ENCODE data around the gene FUT8.
"Not testable (repeated sequence)": the region's sequence is repeated elsewhere in the genome, so short reads cannot be mapped to it uniquely, and the experiment has no call there.

FUT8 gene

DNA sequence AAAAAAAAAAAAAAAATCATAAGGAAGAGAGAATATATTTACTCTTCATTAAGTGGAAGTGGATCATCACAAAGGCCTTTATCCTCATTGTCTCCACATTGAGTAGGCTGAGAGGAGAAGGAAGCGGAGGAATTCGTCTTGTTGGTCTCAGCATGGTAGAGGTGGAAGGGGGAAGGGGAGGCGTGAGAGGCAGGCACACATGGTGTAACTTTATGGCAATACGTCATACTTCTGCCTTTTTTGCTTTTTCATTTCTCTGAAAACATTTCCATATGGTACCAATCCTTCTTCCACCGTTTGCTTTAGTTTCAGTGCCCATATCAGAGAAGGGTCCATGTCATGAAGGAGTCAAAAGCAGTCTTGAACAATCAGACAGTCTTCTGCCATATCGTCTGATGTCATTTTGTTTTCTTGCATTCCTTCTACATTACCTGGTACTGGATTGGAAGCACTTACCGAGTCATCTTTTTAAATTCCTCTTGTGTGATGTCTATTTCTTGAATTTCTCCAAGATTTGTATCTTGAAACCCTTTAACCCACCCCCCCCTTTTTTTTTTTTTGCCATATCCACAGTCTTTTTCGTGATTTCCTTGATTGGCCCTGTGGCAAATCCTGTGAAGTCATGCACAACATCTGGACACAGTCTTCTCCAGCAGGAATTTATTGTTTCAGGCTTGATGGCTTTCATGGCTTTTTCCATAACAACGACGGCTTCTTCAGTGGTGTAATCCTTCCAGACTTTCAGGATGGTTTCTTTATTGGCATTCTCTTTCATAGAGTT, 8.9 kb downstream of the FUT8 start:
- no peak for DNase-seq
- no peaks in the 10 kb centered on the region for H3K27me3 ChIP-seq
- H3K9me3 ChIP-seq, result no peaks in the 10 kb centered on the region
- TF ChIP-seq, protein P1, sequence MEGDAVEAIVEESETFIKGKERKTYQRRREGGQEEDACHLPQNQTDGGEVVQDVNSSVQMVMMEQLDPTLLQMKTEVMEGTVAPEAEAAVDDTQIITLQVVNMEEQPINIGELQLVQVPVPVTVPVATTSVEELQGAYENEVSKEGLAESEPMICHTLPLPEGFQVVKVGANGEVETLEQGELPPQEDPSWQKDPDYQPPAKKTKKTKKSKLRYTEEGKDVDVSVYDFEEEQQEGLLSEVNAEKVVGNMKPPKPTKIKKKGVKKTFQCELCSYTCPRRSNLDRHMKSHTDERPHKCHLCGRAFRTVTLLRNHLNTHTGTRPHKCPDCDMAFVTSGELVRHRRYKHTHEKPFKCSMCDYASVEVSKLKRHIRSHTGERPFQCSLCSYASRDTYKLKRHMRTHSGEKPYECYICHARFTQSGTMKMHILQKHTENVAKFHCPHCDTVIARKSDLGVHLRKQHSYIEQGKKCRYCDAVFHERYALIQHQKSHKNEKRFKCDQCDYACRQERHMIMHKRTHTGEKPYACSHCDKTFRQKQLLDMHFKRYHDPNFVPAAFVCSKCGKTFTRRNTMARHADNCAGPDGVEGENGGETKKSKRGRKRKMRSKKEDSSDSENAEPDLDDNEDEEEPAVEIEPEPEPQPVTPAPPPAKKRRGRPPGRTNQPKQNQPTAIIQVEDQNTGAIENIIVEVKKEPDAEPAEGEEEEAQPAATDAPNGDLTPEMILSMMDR (IDR thresholded peaks at IDR 0.05; ENCODE audit: low read depth, low read length), result no peak
- H3K4me1 ChIP-seq, result no peaks in the 10 kb centered on the region
- no peaks in the 10 kb centered on the region for H3K36me3 ChIP-seq
- no peak overlapping the region for H3K4me3 ChIP-seq (ENCODE audit: low read depth, low read length)

DNA sequence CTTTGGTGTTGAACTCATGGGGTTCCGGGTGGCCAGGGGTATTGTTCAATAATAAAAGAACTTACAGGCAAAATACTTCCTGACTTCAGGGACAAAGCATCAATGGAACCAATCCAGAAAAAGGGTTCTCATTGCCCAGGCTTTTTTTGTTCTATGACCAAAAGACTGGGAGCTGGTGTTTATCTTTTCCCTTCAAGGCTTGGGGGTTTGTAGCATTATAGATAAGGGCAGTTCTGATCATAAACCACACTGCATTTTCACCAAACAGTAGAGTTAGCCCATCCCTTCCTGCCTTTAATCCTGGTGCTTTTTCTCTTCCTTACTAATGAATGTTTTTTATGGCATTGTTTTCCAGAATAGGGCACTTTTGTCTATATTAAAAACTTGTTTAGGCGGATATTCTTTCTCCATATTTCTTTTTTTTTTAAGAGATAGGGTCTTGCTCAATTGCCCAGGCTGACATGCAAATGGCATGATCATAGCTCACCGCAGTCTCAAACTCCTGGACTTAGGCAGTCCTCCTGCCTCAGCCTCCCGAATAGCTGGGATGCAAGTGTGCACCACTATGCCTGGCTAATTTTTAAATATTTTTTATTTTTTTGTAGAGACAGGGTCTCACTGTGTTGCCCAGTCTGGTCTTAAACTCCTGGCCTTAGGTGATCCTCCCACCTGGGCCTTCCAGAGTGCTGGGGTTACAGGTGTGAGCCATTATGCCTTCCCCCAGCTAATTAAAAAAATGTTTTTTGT, 9.7 kb downstream of the FUT8 start:
- TF ChIP-seq, protein P1 (IDR thresholded peaks at IDR 0.05; ENCODE audit: low read depth, low read length), result no peak
- H3K27me3 ChIP-seq, result no peaks in the 10 kb centered on the region
- DNase-seq, result no peak
- no peaks in the 10 kb centered on the region for H3K36me3 ChIP-seq
- H3K4me3 ChIP-seq (ENCODE audit: low read depth, low read length), result no peak overlapping the region
- H3K4me1 ChIP-seq, result no peaks in the 10 kb centered on the region
- no peaks in the 10 kb centered on the region for H3K9me3 ChIP-seq

DNA sequence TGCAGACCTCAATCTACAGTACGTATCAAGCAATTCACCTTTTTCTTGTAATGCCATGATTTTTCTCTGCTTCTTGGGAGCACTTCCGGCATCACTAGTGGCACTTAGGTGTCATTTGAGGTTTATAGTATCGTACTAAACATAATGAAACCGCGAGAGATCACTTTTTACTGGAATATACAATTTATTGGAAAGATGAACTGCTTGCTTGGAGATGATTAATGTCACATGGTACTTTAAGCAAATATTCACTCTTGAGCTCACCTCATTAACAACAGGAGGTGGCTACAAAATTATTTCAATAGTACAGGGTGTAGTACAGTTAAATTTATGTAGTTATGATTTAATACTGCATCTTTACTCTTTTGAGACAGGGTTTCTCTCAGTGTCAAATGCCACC, 11.5 kb downstream of the FUT8 start:
- TF ChIP-seq, protein P1 (IDR thresholded peaks at IDR 0.05; ENCODE audit: low read depth, low read length), result no peak
- no peak for DNase-seq
- Histone ChIP-seq H3K9me3 (no peaks in the 10 kb centered on the region), H3K27me3 (no peaks in the 10 kb centered on the region), H3K4me1 (no peaks in the 10 kb centered on the region), H3K36me3 (no peaks in the 10 kb centered on the region), H3K4me3 (ENCODE audit: low read depth, low read length) (no peak overlapping the region)

DNA sequence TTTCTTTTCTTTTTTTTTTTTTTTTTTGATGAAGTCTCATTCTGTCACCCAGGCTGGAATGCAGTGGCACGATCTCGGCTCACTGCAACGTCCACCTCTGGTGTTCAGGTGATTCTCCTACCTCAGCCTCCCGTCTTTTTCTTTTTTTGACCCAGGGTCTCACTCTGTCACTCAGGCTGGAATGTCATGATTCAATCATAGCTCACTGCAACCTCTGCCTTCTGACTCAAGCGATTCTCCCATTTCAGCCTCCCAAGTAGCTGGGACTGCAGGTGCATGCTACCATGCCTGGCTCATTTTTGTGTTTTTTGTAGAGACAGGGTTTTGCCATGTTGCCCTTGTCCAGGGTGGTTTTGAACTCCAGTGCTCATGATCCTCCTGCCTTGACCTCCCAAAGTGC, 12.0 kb downstream of the FUT8 start:
- no peaks in the 10 kb centered on the region for H3K27me3 ChIP-seq
- H3K4me3 ChIP-seq (ENCODE audit: low read depth, low read length), result no peak overlapping the region
- no peak for DNase-seq
- no peaks in the 10 kb centered on the region for H3K4me1 ChIP-seq
- no peaks in the 10 kb centered on the region for H3K9me3 ChIP-seq
- H3K36me3 ChIP-seq, result no peaks in the 10 kb centered on the region
- TF ChIP-seq, protein P1 (IDR thresholded peaks at IDR 0.05; ENCODE audit: low read depth, low read length), result no peak

DNA sequence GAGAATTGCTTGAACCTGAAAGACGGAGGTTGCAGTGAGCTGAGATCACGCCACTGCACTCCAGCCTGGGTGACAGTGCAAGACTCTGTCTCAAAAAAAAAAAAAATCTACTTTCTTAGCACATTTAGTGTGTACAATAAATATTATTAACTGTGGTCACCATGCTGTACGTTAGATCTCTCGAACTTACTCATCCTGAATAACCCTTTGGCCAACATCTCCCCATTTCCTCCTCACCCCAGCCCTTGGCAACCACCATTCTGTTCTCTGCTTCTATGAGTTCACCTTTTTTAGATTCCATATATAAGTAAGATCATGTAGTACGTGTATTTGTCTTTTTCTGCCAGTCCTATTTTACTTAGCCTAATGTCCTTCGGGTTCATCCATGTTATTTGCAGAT, 13.4 kb downstream of the FUT8 start:
- no peaks in the 10 kb centered on the region for H3K27me3 ChIP-seq
- no peak for DNase-seq
- TF ChIP-seq, protein P1 (IDR thresholded peaks at IDR 0.05; ENCODE audit: low read depth, low read length), result no peak
- H3K4me1 ChIP-seq, result no peaks in the 10 kb centered on the region
- H3K9me3 ChIP-seq, result no peaks in the 10 kb centered on the region
- H3K4me3 ChIP-seq (ENCODE audit: low read depth, low read length), result no peak overlapping the region
- no peaks in the 10 kb centered on the region for H3K36me3 ChIP-seq

DNA sequence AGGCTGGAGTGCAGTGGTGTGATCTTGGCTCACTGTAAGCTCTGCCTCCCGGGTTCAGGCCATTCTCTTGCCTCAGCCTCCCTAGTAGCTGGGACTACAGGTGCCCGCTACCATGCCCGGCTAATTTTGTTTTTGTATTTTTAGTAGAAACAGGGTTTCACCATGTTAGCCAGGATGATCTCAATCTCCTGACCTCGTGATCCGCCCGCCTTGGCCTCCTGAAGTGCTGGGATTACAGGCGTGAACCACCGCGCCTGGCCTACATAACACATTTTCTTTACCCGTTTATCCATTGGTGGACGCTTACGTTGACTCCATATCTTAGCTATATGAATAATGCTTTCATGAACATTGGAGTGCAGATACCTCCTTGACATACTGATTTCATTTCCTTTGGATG, 14.4 kb downstream of the FUT8 start:
- DNase-seq; H3K9me3 ChIP-seq; H3K27me3 ChIP-seq; H3K4me1 ChIP-seq; H3K36me3 ChIP-seq; H3K4me3 ChIP-seq (ENCODE audit: low read depth, low read length): not testable (repeated sequence)
